Psoas muscle (tissue), 8 donors: ENCODE results near the gene DLL3. TPM values are rescaled to one million over a fixed set of nuclear protein-coding genes. Genes with fewer than 3 reads are reported as not detected.
"Not testable (repeated sequence)": the region's sequence is repeated elsewhere in the genome, so short reads cannot be mapped to it uniquely, and the experiment has no call there.

Experiments
- ATAC-seq, 4 donors: fragments of 200-7000 bp; cut with Tn5 transposase; one replicate each; pipeline ENCODE4 v1.9.1; 2020; ENCODE audit warnings: moderate library complexity in 3 of 4, mild to moderate bottlenecking in 2 of 4
- DNase-seq, 2 donors: peaks; one replicate each; pipeline ENCODE4 v3.0.0-alpha.2; 2020
- H3K27ac ChIP-seq: fragments of 200-600 bp; one replicate; pipeline ENCODE4 v1.8.0; 2022
- H3K27me3 ChIP-seq, 3 donors: fragments of 200-600 bp in 1 of 3; one replicate each; pipeline versions ENCODE4 v1.6.1 to v1.8.0; 2013 to 2022; ENCODE audit warnings: low read length in 2 of 3, mild to moderate bottlenecking in 2 of 3, moderate library complexity in 1 of 3; ENCODE audit not compliant: insufficient read depth in 3 of 3
- H3K36me3 ChIP-seq, 2 donors: fragments of 200-600 bp in 1 of 2; one replicate each; pipeline versions ENCODE4 v1.6.1 to v1.8.0; 2013 to 2022; ENCODE audit warnings: low read depth in 1 of 2, mild to moderate bottlenecking in 1 of 2, moderate library complexity in 1 of 2; ENCODE audit not compliant: insufficient read depth in 1 of 2
- H3K4me1 ChIP-seq: fragments of 200-600 bp; one replicate; pipeline ENCODE4 v1.8.0; 2022
- H3K4me3 ChIP-seq: fragments of 200-600 bp; one replicate; pipeline ENCODE4 v1.8.0; 2022; ENCODE audit warnings: mild to moderate bottlenecking
- H3K9me3 ChIP-seq: fragments of 200-600 bp; one replicate; pipeline ENCODE4 v1.8.0; 2022
- WGBS, 3 donors: extraction: QIAGEN DNeasy Blood & Tissue Kit; methylation state at CpG; one replicate each; pipeline versions ENCODE4 v1.1.6 to v1.1.7; 2013; 5-methylcytosine and 5-hydroxymethylcytosine counted together
- intact Hi-C, 2 donors: fragments of 100-400 bp; cut with DNase I; formaldehyde crosslinking; loops; one replicate each; pipeline versions ENCODE4 v1.11.0 to v1.14.2; 2022
- polyA plus RNA-seq, 3 donors: library from polyadenylated mRNA; stranded (reverse); fragments of 200-250 nt; gene quantifications; one replicate each; pipeline ENCODE4 v1.2.3, GENCODE V29; 2013
- total RNA-seq, 4 donors: library from RNA; stranded (reverse); fragmentation: NEBNext Ultra II Directional in 2 of 4; extraction: Animal tissue kit (Norgen Biotek cat#: 25700) in 2 of 4; gene quantifications; one replicate each; pipeline versions ENCODE4 v1.2.1 to v1.2.4, GENCODE V29; 2021 to 2023
- TF ChIP-seq, protein P1 (sequence below): fragments of 200-600 bp; IDR thresholded peaks from one replicate; pipeline ENCODE4 v1.8.0; 2022; ENCODE audit warnings: antibody characterized with exemption
- donor health status: healthy with polysubstance abuse.
- donor health status: DM: no; HTN: no; CAD: no; lungs with moderate emphysema.
- donor health status: Bipolar disorder and iron deficiency.
- donor health status: healthy.
- donor health status: DM: yes; HTN: yes; CAD: no.
- donor health status: DM: no; HTN: no; CAD: no.
- donor health status: DM: no; HTN: no; CAD: no.
- donor health status: DM: yes; HTN: yes; CAD: no.

Gene DLL3
- total and polyA plus RNA-seq, 7 donors: 0.03 to 0.14 TPM; not detected in 5

- Histone ChIP-seq H3K27me3 (no peaks in the 10 kb centered on the region), H3K36me3 (peaks cover 12 to 82% of the 10 kb centered on the region in 2 donors), H3K4me3 (no peak overlapping the region), H3K9me3 (no peaks in the 10 kb centered on the region), H3K4me1 (no peaks in the 10 kb centered on the region), H3K27ac (no peak overlapping the region)
- peak; percentile 61 to 85 (median 72) for ATAC-seq
- intact Hi-C loops: loop anchor here (1.0 to 2.0 kb wide), 2 partner anchors 58 to 59 kb away; partner anchors contain the start of gene EID2B (in 2 of the 2)
- peak; percentile 62 to 82 for DNase-seq
- 43 to 57% (median 48%) methylated on average over 9 of the region's 9 CpGs for WGBS, 3 donors
- TF ChIP-seq, protein P1, sequence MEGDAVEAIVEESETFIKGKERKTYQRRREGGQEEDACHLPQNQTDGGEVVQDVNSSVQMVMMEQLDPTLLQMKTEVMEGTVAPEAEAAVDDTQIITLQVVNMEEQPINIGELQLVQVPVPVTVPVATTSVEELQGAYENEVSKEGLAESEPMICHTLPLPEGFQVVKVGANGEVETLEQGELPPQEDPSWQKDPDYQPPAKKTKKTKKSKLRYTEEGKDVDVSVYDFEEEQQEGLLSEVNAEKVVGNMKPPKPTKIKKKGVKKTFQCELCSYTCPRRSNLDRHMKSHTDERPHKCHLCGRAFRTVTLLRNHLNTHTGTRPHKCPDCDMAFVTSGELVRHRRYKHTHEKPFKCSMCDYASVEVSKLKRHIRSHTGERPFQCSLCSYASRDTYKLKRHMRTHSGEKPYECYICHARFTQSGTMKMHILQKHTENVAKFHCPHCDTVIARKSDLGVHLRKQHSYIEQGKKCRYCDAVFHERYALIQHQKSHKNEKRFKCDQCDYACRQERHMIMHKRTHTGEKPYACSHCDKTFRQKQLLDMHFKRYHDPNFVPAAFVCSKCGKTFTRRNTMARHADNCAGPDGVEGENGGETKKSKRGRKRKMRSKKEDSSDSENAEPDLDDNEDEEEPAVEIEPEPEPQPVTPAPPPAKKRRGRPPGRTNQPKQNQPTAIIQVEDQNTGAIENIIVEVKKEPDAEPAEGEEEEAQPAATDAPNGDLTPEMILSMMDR: peak; percentile 60
Observed at GRCh38 chr19:39474139-39474620, 24.6 kb upstream of the DLL3 start.

GRCh38 chr19:39475748-39476147, 23.0 kb upstream of the DLL3 start:
- intact Hi-C loops: loop anchor here in 1 of 2 donors (2.0 kb wide), 1 partner anchor 57 kb away; the partner anchor contains the start of gene EID2B
- peak in 1 of 2 donors; percentile 32 for DNase-seq

DNA sequence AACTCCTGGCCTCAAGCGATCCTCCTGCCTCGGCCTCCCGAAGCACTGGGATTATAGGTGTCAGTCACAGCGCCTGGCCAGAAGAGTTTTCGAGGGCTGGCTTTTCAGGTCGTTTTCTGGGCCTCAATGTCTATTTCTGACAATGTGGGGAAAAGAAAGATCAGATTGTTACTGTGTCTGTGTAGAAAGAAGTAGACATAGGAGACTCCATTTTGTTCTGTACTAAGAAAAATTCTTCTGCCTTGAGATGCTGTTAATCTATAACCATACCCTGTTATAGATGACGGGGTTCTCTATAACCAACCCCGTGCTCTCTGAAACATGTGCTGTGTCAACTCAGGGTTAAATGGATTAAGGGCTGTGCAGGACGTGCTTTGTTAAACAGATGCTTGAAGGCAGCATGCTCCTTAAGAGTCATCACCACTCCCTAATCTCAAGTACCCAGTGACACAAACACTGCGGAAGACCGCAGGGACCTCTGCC, 19.4 kb upstream of the DLL3 start:
- H3K27me3 ChIP-seq, H3K27ac ChIP-seq, H3K9me3 ChIP-seq, intact Hi-C loops, H3K4me3 ChIP-seq, DNase-seq, ATAC-seq: not testable (repeated sequence)
- Histone ChIP-seq H3K4me1 (peaks cover 10% of the 10 kb centered on the region), H3K36me3 (peaks cover 0 to 48% of the 10 kb centered on the region in 2 donors)
- WGBS, 3 donors: 79 to 85% (median 81%) methylated on average over 11 of the region's 11 CpGs

More at GRCh38 chr19:39475748-39476147, 23.0 kb upstream of the DLL3 start:
- Histone ChIP-seq H3K9me3 (no peaks in the 10 kb centered on the region), H3K4me3 (no peak overlapping the region), H3K27me3 (no peaks in the 10 kb centered on the region), H3K27ac (no peak overlapping the region), H3K4me1 (peaks cover 3% of the 10 kb centered on the region), H3K36me3 (peaks cover 9 to 66% of the 10 kb centered on the region in 2 donors)
- ATAC-seq: no peak
- TF ChIP-seq, protein P1: no peak
- 95 to 100% (median 100%) methylated on average over 2 of the region's 2 CpGs for WGBS, 3 donors

GRCh38 chr19:39479916-39480315, 18.8 kb upstream of the DLL3 start:
- H3K4me1 ChIP-seq: peaks cover 10% of the 10 kb centered on the region
- intact Hi-C loops: no loop called here
- H3K36me3 ChIP-seq: peaks cover 0 to 48% of the 10 kb centered on the region in 2 donors
- DNase-seq: no peak
- H3K4me3 ChIP-seq: peak overlapping the region; percentile 97
- peak overlapping the region; percentile 95 for H3K27ac ChIP-seq
- ATAC-seq: no peak
- TF ChIP-seq, protein P1: no peak
- no peaks in the 10 kb centered on the region for H3K9me3 ChIP-seq
- 52 to 65% (median 53%) methylated on average over 10 of the region's 10 CpGs for WGBS, 3 donors
- H3K27me3 ChIP-seq: no peaks in the 10 kb centered on the region

DNA sequence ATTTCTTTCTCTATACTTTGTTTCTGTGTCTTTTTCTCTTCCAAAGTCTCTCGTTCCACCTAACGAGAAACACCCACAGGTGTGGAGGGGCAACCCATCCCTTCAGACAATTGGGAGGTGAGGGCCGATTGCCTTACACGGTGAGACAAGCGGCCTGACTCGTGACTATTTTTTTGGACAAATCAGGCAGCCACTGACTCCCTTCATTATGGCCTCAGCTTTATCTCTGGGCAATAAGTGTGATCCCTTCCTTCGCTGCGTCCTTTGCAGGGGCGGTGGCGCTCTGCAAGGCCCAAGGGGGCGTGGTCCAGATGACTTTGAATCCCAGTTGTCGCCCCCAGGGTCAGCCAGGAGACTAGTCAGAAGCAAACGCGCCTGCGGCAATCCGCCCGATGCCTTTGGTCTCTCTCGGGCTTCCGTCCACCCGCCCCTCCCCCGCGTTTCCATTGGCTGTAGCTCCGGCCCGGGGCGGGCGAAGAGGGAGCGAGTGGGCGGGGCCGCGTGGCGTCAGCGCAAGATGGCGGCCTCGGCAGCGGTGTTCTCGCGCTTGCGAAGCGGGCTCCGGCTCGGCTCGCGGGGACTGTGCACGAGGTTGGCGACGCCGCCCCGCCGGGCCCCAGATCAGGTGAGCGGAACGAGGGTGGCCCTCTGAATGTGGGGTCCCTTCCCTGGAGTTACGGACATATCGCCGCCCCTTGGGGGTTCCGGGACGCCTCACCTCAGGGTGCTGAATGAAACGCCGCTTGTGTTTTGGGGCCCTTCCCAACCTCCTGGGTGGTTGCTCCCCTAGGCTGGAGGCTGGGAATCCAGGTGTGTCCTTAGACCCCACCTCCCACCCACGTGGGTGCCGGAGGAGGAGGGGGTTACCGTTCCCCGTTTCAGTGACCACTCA, 18.2 kb upstream of the DLL3 start, which contains the start of gene TIMM50:
TIMM50 (plus strand) TSS at position 502 of the 892 bp plus-strand sequence; CDS start at position 518, 16 bp downstream.
- peak; percentile 98 to 99 (median 98) for ATAC-seq
- Histone ChIP-seq H3K4me3 (peak within 1 kb of the TSS; percentile 97), H3K4me1 (peaks cover 10% of the 10 kb centered on the region), H3K36me3 (peaks cover 0 to 48% of the 10 kb centered on the region in 2 donors), H3K27ac (peak within 1 kb of the TSS; percentile 95), H3K9me3 (no peaks in the 10 kb centered on the region), H3K27me3 (no peaks in the 10 kb centered on the region)
- TF ChIP-seq, protein P1: no peak
- WGBS, 3 donors: 0 to 1% (median 1%) methylated on average over 58 to 62 of the region's 62 CpGs
- intact Hi-C loops: no loop called here
- peak; percentile 99 for DNase-seq
